Osteoblast (primary cell): ENCODE results near the gene FPR3. TPM values are rescaled to one million over a fixed set of nuclear protein-coding genes. Genes with fewer than 3 reads are reported as not detected.

Experiments
- DNase-seq: peaks from one replicate; pipeline ENCODE4 v3.0.0; 2011; ENCODE audit warnings: low spot score, mixed read lengths; ENCODE audit not compliant: insufficient read length; ENCODE audit errors: missing footprints
- H2AFZ ChIP-seq: 2 replicates; pipeline ENCODE4 v1.6.0; 2011; ENCODE audit warnings: mild to moderate bottlenecking, low read length
- H3K27ac ChIP-seq: 2 replicates; pipeline ENCODE4 v1.5.1; 2011; ENCODE audit warnings: mild to moderate bottlenecking, low read depth, low read length, moderate library complexity
- H3K27me3 ChIP-seq: 2 replicates; pipeline ENCODE4 v1.6.0; 2012; ENCODE audit warnings: mild to moderate bottlenecking, control low read depth, inconsistent platforms, low read length, moderate library complexity; ENCODE audit not compliant: insufficient read depth
- H3K36me3 ChIP-seq: 2 replicates; pipeline ENCODE4 v1.5.1; 2011; ENCODE audit warnings: mild to moderate bottlenecking, low read length, control low read depth, moderate library complexity; ENCODE audit not compliant: insufficient read depth
- H3K4me1 ChIP-seq: 2 replicates; pipeline ENCODE4 v1.5.1; 2011; ENCODE audit warnings: mild to moderate bottlenecking, low read length, control low read depth, moderate library complexity; ENCODE audit not compliant: insufficient read depth
- H3K4me2 ChIP-seq: 2 replicates; pipeline ENCODE4 v1.6.0; 2011; ENCODE audit warnings: mild to moderate bottlenecking, low read length; ENCODE audit not compliant: insufficient read depth
- H3K4me3 ChIP-seq: fragments of 200-600 bp; sonication (generic); 3 replicates; pipeline ENCODE4 v1.5.1; 2012; ENCODE audit warnings: mild to moderate bottlenecking, low read length, inconsistent platforms; ENCODE audit not compliant: insufficient read depth
- H3K79me2 ChIP-seq: 2 replicates; pipeline ENCODE4 v1.6.0; 2012; ENCODE audit warnings: mild to moderate bottlenecking, low read length, control low read depth, inconsistent platforms; ENCODE audit not compliant: insufficient read depth
- H3K9me3 ChIP-seq: 2 replicates; pipeline ENCODE4 v1.5.1; 2011; ENCODE audit warnings: low read depth, low read length, control low read depth
- H4K20me1 ChIP-seq: 2 replicates; pipeline ENCODE4 v1.6.0; 2012; ENCODE audit warnings: mild to moderate bottlenecking, low read length, control low read depth; ENCODE audit not compliant: insufficient read depth
- CTCF ChIP-seq: IDR thresholded peaks from 2 replicates; pipeline ENCODE4 v1.5.1; 2011; ENCODE audit warnings: mild to moderate bottlenecking, low read depth, low read length, moderate library complexity; ENCODE audit errors: extremely low read depth
- total RNA-seq: library from RNA; depleted of rRNA; stranded (reverse); fragments of >200 nt; gene quantifications from 2 replicates; pipeline ENCODE4 v1.2.3, GENCODE V29; 2012

FPR3 gene
- total RNA-seq, 1 donor = 1.1 TPM

- no peaks in the 10 kb centered on the region for H3K9me3 ChIP-seq
- no peak for TF ChIP-seq CTCF
- peak within 1 kb of the TSS; percentile 69 for H2AFZ ChIP-seq
- H4K20me1 ChIP-seq = no peaks in the 10 kb centered on the region
- DNase-seq = peak; percentile 75
- H3K79me2 ChIP-seq = no peaks in the 10 kb centered on the region
- H3K27ac ChIP-seq = peak within 1 kb of the TSS; percentile 62
- H3K4me2 ChIP-seq = peak within 1 kb of the TSS; percentile 26
- peaks cover 22% of the 10 kb centered on the region for H3K4me1 ChIP-seq
- H3K4me3 ChIP-seq = no peak within 1 kb of the TSS
- no peaks in the 10 kb centered on the region for H3K27me3 ChIP-seq
- H3K36me3 ChIP-seq = no peaks in the 10 kb centered on the region
Observed at GRCh38 chr19:51751655-51752054, 43.3 kb upstream of the FPR3 start, which contains the start of gene FPR1. TSS of gene FPR1 (minus strand) at chr19:51751878. CDS start at chr19:51746994, 4,884 bp downstream.

GRCh38 chr19:51754109-51754508, 40.8 kb upstream of the FPR3 start:
- no peaks in the 10 kb centered on the region for H4K20me1 ChIP-seq
- DNase-seq = no peak
- no peaks in the 10 kb centered on the region for H3K36me3 ChIP-seq
- H3K4me3 ChIP-seq = no peak overlapping the region
- H3K27me3 ChIP-seq = no peaks in the 10 kb centered on the region
- no peak for TF ChIP-seq CTCF
- no peak overlapping the region for H2AFZ ChIP-seq
- no peaks in the 10 kb centered on the region for H3K79me2 ChIP-seq
- peaks cover 22% of the 10 kb centered on the region for H3K4me1 ChIP-seq
- H3K9me3 ChIP-seq = no peaks in the 10 kb centered on the region
- H3K4me2 ChIP-seq = no peak overlapping the region
- no peak overlapping the region for H3K27ac ChIP-seq

- no peaks in the 10 kb centered on the region for H4K20me1 ChIP-seq
- H3K4me2 ChIP-seq = no peak overlapping the region
- H3K27ac ChIP-seq = no peak overlapping the region
- TF ChIP-seq CTCF = no peak
- H2AFZ ChIP-seq = no peak overlapping the region
- H3K36me3 ChIP-seq = no peaks in the 10 kb centered on the region
- H3K4me1 ChIP-seq = peaks cover 21% of the 10 kb centered on the region
- no peak overlapping the region for H3K4me3 ChIP-seq
- no peaks in the 10 kb centered on the region for H3K79me2 ChIP-seq
- H3K27me3 ChIP-seq = no peaks in the 10 kb centered on the region
- H3K9me3 ChIP-seq = no peaks in the 10 kb centered on the region
- no peak for DNase-seq
Observed at GRCh38 chr19:51754770-51755169, 40.2 kb upstream of the FPR3 start.

- no peak overlapping the region for H2AFZ ChIP-seq
- H3K9me3 ChIP-seq = no peaks in the 10 kb centered on the region
- no peak for DNase-seq
- peaks cover 14% of the 10 kb centered on the region for H3K4me1 ChIP-seq
- no peaks in the 10 kb centered on the region for H3K79me2 ChIP-seq
- H3K36me3 ChIP-seq = no peaks in the 10 kb centered on the region
- no peak for TF ChIP-seq CTCF
- H3K4me3 ChIP-seq = no peak overlapping the region
- no peak overlapping the region for H3K4me2 ChIP-seq
- no peak overlapping the region for H3K27ac ChIP-seq
- H4K20me1 ChIP-seq = no peaks in the 10 kb centered on the region
- no peaks in the 10 kb centered on the region for H3K27me3 ChIP-seq
Observed at GRCh38 chr19:51755571-51755970, 39.4 kb upstream of the FPR3 start.
